ENCODE results near the gene PRSS53.

The PRSS53 gene

DNA sequence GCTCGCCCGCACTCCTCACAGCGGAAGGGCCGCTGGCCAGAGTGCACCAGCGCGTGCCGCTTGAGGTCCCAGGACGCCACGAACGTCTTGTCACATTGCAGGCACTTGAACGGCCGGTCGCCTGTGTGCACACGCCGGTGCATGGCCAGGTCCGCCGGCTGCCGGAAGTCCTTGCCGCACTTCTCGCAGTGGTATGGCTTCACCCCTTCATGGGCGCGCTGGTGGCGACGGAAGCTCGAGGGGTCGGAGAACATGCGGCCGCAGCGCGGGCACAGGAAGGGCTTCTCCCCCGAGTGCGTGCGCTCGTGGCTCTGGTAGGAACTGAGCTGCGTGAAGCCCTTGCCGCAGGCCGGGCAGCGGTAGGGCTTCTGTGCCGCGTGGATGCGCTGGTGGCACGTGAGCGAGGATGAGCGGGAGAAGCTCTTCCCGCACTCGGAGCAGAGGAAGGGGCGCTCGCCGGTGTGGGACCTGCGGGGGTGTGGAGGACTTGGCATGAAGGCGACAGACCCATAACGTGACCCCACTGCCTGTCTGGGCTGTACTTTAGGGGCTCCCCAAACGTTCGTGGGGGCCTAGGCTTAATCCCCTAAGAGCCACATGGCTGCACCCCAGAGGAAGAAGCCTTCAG lies 26.8 kb downstream of the PRSS53 start:
- Mint-ChIP-seq H3K4me1 (peaks cover 35% of the 10 kb centered on the region), H3K27me3 (no peaks in the 10 kb centered on the region), H3K9me3 (no peaks in the 10 kb centered on the region), H3K4me3 (no peak overlapping the region), H3K27ac (no peak overlapping the region)
- ATAC-seq (no peak), DNase-seq (no peak)

DNA sequence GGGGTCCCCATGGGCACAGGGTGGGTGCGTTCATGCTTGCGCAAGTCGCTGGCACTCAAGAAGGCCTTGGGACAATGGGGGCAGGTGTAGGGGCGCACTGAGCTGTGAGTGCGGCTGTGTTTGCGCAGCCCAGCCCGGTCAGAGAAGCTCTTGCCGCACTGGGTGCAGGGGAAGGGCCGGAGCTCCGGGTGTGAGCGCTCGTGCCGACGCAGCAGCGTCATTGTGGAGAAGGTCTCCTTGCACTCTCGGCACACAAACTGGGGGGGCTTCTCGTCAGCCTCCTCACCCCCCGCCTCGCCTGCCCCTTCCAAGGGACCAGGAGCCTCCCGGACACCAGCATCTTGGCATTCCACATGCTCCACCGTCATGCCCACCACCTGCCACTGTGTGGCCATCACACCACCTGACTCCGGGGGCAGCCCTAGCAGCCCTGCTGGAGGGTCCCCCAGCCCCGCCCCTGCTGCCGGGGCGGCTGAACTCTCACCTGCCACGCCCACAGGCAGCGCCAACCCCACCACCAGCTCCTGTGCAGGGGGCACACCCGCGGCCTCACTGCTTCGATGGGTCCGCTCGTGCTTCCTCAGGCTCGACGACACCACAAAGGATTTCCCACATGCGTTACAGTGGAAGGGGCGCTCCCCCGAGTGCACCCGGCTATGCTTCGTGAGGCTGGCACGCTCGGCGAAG lies 27.5 kb downstream of the PRSS53 start:
- Mint-ChIP-seq H3K27me3 (no peaks in the 10 kb centered on the region), H3K4me1 (peaks cover 32% of the 10 kb centered on the region), H3K4me3 (no peak overlapping the region), H3K27ac (no peak overlapping the region), H3K9me3 (no peaks in the 10 kb centered on the region)
- ATAC-seq (no peak), DNase-seq (no peak)

DNA sequence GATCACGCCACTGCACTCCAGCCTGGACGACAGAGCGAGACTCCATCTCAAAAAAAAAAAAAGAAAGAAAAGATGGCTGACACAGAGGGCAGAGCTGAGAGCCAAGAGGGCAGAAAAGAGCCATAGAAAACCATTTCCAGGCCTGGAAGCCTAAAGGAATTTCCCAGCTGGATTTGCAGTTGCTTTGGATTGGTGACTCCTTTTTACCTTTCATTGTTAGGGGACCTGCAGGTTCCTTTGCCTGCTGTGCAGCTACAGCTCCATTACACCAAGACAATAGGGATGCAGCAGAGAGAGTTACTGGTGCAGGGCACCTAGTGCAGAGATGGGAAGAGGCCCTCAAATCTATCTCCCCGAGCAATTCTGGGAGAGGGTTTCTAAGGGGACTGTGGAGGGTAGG lies 33.1 kb downstream of the PRSS53 start:
- DNase-seq (no peak), ATAC-seq (no peak)
- H3K9me3 Mint-ChIP-seq, result no peaks in the 10 kb centered on the region
- H3K27me3 Mint-ChIP-seq, result peaks cover 8% of the 10 kb centered on the region
- H3K4me1 Mint-ChIP-seq, result peaks cover 15% of the 10 kb centered on the region
- no peak overlapping the region for H3K4me3 Mint-ChIP-seq
- no peak overlapping the region for H3K27ac Mint-ChIP-seq

DNA sequence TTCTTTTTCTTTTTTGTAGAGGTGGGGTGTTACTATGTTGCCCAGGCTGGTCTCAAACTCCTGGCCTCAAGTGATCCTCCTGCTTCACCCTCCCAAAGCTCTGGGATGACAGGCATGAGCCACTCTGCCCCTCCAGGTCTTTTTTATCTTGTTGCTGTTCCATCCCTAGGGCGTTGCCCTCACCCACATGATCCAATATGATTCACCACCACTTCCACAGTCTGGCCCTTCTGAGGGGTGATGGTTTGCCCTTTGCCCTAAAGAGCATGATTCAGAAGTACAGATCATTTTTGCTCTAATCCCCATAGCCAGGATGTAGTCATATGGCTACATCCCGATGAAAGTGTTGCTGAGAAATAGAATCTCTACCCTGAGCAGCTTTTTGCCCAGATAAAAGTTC lies 36.6 kb downstream of the PRSS53 start:
- Mint-ChIP-seq H3K9me3 (no peaks in the 10 kb centered on the region), H3K4me1 (peaks cover 15% of the 10 kb centered on the region), H3K27ac (no peak overlapping the region), H3K4me3 (no peak overlapping the region), H3K27me3 (peaks cover 8% of the 10 kb centered on the region)
- ATAC-seq (peak; percentile 68), DNase-seq (no peak)

- Mint-ChIP-seq H3K4me3 (no peak overlapping the region), H3K27ac (no peak overlapping the region), H3K4me1 (peaks cover 15% of the 10 kb centered on the region), H3K9me3 (no peaks in the 10 kb centered on the region), H3K27me3 (peaks cover 8% of the 10 kb centered on the region)
- ATAC-seq (no peak), DNase-seq (no peak)
Measured at GRCh38 chr16:31050280-31051030, 38.3 kb downstream of the PRSS53 start.

- no peak overlapping the region for H3K4me3 Mint-ChIP-seq
- ATAC-seq (no peak), DNase-seq (no peak)
- H3K9me3 Mint-ChIP-seq, result no peaks in the 10 kb centered on the region
- no peaks in the 10 kb centered on the region for H3K27me3 Mint-ChIP-seq
- H3K27ac Mint-ChIP-seq, result no peak overlapping the region
- H3K4me1 Mint-ChIP-seq, result no peaks in the 10 kb centered on the region
Measured at GRCh38 chr16:31043898-31044481, 44.8 kb downstream of the PRSS53 start.

- no peak overlapping the region for H3K27ac Mint-ChIP-seq
- no peak overlapping the region for H3K4me3 Mint-ChIP-seq
- no peaks in the 10 kb centered on the region for H3K4me1 Mint-ChIP-seq
- no peak for DNase-seq
- no peak for ATAC-seq
- no peaks in the 10 kb centered on the region for H3K9me3 Mint-ChIP-seq
- H3K27me3 Mint-ChIP-seq, result no peaks in the 10 kb centered on the region
Measured at GRCh38 chr16:31043352-31043751, 45.4 kb downstream of the PRSS53 start.

DNA sequence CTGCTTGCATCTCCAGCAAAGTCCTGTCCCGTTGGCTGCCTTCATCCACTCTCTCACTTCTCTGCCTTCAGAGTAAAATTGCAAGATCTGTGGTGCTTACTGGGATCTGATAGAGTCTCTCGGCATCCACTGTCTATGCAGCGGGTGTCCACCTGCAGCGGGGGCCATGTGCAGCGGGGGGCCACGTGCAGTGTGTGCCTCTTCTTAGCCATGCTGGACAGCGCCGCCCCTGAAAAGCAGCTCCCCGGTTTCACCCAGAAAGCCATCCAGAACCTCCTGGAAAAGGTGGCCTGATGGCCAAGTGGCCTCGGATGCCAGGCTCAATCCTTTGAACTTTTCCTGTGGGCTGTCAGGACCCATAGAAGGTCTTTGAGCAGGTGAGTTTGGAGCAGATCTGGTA lies 45.9 kb downstream of the PRSS53 start:
- no peak overlapping the region for H3K4me3 Mint-ChIP-seq
- ATAC-seq, result no peak
- no peak overlapping the region for H3K27ac Mint-ChIP-seq
- no peaks in the 10 kb centered on the region for H3K9me3 Mint-ChIP-seq
- no peaks in the 10 kb centered on the region for H3K4me1 Mint-ChIP-seq
- no peak for DNase-seq
- H3K27me3 Mint-ChIP-seq, result no peaks in the 10 kb centered on the region

- DNase-seq, result no peak
Measured at GRCh38 chr16:31038993-31039392, 49.8 kb downstream of the PRSS53 start.

GRCh38 chr16:31036691-31037090 lies 52.1 kb downstream of the PRSS53 start:
- Mint-ChIP-seq H3K27ac (peak overlapping the region; percentile 11 to 37), H3K4me3 (no peak overlapping the region)

More at GRCh38 chr16:31038993-31039392, 49.8 kb downstream of the PRSS53 start:
- no peak for ATAC-seq
- Mint-ChIP-seq H3K9me3 (no peaks in the 10 kb centered on the region), H3K27ac (peak overlapping the region in 1 of 2 donors; percentile 90), H3K27me3 (no peaks in the 10 kb centered on the region), H3K4me3 (no peak overlapping the region), H3K4me1 (peaks cover 9% of the 10 kb centered on the region)

DNA sequence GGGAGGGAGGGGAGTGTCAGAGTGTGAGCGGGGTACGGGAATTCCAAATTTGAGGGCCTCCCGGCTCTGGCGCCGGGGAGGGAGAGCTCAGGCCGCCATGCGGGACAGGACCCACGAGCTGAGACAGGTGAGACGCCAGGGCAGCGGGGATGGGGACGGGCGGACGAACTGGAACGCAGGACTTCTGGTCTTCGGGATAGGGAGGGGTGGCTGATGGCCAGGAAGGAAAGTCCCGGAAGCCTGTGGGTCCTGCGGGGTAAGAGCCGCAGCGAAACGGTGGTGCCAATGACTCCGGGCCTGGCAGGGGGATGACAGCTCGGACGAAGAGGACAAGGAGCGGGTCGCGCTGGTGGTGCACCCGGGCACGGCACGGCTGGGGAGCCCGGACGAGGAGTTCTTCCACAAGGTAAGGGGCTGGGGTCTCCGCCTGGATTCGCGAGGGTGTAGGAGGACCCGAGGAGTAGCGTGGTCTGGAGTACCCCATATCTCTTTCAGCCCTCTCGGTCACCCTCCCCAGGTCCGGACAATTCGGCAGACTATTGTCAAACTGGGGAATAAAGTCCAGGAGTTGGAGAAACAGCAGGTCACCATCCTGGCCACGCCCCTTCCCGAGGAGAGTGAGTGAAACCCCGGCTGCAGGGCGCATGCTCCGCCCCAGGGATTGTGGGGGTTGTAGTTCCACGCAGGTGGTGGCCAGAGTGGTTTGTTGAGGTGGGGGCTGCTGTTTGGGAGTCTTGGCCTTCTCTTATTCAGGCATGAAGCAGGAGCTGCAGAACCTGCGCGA lies 54.8 kb downstream of the PRSS53 start:
- Mint-ChIP-seq H3K4me1 (peaks cover 28% of the 10 kb centered on the region), H3K4me3 (peak overlapping the region; percentile 90 to 91), H3K27me3 (no peaks in the 10 kb centered on the region), H3K9me3 (no peaks in the 10 kb centered on the region), H3K27ac (peak overlapping the region; percentile 91 to 94)
- peak; percentile 66 for ATAC-seq
- DNase-seq, result peak; percentile 81 to 85

More at GRCh38 chr16:31036691-31037090, 52.1 kb downstream of the PRSS53 start:
- H3K9me3 Mint-ChIP-seq, result no peaks in the 10 kb centered on the region
- ATAC-seq, result no peak
- H3K4me1 Mint-ChIP-seq, result peaks cover 24% of the 10 kb centered on the region
- DNase-seq, result no peak
- no peaks in the 10 kb centered on the region for H3K27me3 Mint-ChIP-seq

Data from stimulated activated naive CD8-positive, alpha-beta T cell treated with anti-CD3 and anti-CD28 coated beads, Interleukin-15, amount 100 ng/mL, for 72 hours (primary cell).